ENCODE measurements around the gene MRPL4. TPM values are rescaled to one million over a fixed set of nuclear protein-coding genes. Genes with fewer than 3 reads are reported as not detected.
"Not testable (repeated sequence)": the region's sequence is repeated elsewhere in the genome, so short reads cannot be mapped to it uniquely, and the experiment has no call there.

The MRPL4 gene
- total RNA-seq, 1 donor from 2014 or later: 55.0 TPM

GRCh38 chr19:10279737-10280442, 27.9 kb downstream of the MRPL4 start:
- no peaks in the 10 kb centered on the region for H3K27me3 ChIP-seq
- TF ChIP-seq POLR2AphosphoS5 (IDR thresholded peaks at IDR 0.05; ENCODE audit: insufficient read depth in 1 of 2, low read depth in 1 of 2) (no peak), POLR2A (IDR thresholded peaks at IDR 0.05) (no peak), CTCF (IDR thresholded peaks at IDR 0.05) (no peak)
- no peak overlapping the region for H3K27ac ChIP-seq
- H3K4me1 ChIP-seq: no peaks in the 10 kb centered on the region
- no peak overlapping the region for H3K4me3 ChIP-seq
- no peaks in the 10 kb centered on the region for H3K9me3 ChIP-seq
- intact Hi-C loops (cut with DNase I): no loop called here
- DNase-seq (ENCODE audit: extremely low spot score in 2 of 2): no peak
- peaks cover 0 to 12% of the 10 kb centered on the region in 2 donors for H3K36me3 ChIP-seq

DNA sequence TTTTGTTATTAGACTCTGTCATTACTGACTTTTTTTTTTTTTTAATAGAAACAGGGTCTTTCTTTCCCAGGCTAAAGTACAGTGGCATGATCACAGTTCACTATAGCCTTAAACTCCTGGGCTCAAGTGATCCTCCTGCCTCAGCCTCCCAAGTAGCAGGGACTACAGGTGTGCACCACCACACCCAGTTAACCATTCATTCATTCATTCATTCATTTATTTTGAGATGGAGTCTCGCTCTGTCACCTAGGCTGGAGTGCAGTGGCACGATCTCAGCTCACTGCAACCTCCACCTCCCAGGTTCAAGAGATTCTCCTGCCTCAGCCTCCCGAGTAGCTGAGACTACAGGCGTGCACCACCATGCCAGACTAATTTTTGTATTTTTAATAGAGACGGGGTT, 30.0 kb downstream of the MRPL4 start:
- H3K4me3 ChIP-seq; H3K27me3 ChIP-seq; intact Hi-C loops (cut with DNase I); H3K9me3 ChIP-seq; H3K27ac ChIP-seq; DNase-seq (ENCODE audit: extremely low spot score in 2 of 2): not testable (repeated sequence)
- Histone ChIP-seq H3K36me3 (peaks cover 0 to 19% of the 10 kb centered on the region in 2 donors), H3K4me1 (peaks cover 15% of the 10 kb centered on the region)

DNA sequence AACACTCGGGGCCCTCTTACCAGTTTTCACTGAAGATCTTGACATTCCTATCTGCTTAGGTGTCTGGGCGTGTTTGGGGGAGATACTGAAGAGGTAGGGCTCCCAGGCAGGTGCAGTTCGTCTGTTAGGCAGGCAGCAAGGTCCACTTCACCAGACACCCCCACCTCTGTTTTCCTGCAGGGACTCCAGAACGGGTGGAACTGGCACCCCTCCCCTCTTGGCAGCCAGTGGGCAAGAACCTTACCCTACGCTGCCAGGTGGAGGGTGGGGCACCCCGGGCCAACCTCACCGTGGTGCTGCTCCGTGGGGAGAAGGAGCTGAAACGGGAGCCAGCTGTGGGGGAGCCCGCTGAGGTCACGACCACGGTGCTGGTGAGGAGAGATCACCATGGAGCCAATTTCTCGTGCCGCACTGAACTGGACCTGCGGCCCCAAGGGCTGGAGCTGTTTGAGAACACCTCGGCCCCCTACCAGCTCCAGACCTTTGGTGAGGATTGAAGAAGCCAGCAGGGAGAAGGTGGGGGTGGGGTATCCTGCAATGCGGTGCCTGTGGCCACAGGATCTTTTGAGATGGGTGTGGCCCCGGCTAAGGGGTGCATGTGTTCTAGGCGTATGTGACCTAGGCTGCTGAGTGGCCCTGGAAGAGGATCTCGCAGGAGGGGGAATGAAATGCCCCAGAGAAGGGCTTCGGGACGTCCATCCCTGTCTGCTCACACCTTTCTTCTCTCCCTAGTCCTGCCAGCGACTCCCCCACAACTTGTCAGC, 31.5 kb downstream of the MRPL4 start:
- Histone ChIP-seq H3K27me3 (no peaks in the 10 kb centered on the region), H3K27ac (no peak overlapping the region), H3K9me3 (no peaks in the 10 kb centered on the region), H3K4me1 (peaks cover 29% of the 10 kb centered on the region), H3K36me3 (peaks cover 0 to 19% of the 10 kb centered on the region in 2 donors), H3K4me3 (no peak overlapping the region)
- no peak for DNase-seq (ENCODE audit: extremely low spot score in 2 of 2)
- no peak for TF ChIP-seq POLR2A (IDR thresholded peaks at IDR 0.05)
- no peak for TF ChIP-seq CTCF (IDR thresholded peaks at IDR 0.05)
- TF ChIP-seq POLR2AphosphoS5 (IDR thresholded peaks at IDR 0.05; ENCODE audit: insufficient read depth in 1 of 2, low read depth in 1 of 2): no peak
- intact Hi-C loops (cut with DNase I): no loop called here

GRCh38 chr19:10284065-10284959, 32.3 kb downstream of the MRPL4 start:
- DNase-seq (ENCODE audit: extremely low spot score in 2 of 2): peak in 1 of 2 donors; percentile 91
- H3K27ac ChIP-seq: no peak overlapping the region
- peaks cover 37% of the 10 kb centered on the region for H3K4me1 ChIP-seq
- no peak overlapping the region for H3K4me3 ChIP-seq
- no peaks in the 10 kb centered on the region for H3K9me3 ChIP-seq
- no peak for TF ChIP-seq CTCF (IDR thresholded peaks at IDR 0.05)
- no peak for TF ChIP-seq POLR2AphosphoS5 (IDR thresholded peaks at IDR 0.05; ENCODE audit: insufficient read depth in 1 of 2, low read depth in 1 of 2)
- no peak for TF ChIP-seq POLR2A (IDR thresholded peaks at IDR 0.05)
- peaks cover 0 to 19% of the 10 kb centered on the region in 2 donors for H3K36me3 ChIP-seq
- intact Hi-C loops (cut with DNase I): no loop called here
- peaks cover 5% of the 10 kb centered on the region for H3K27me3 ChIP-seq

- H3K9me3 ChIP-seq: no peaks in the 10 kb centered on the region
- no peak overlapping the region for H3K27ac ChIP-seq
- TF ChIP-seq POLR2A (IDR thresholded peaks at IDR 0.05) (no peak), CTCF (IDR thresholded peaks at IDR 0.05) (no peak), POLR2AphosphoS5 (IDR thresholded peaks at IDR 0.05; ENCODE audit: insufficient read depth in 1 of 2, low read depth in 1 of 2) (no peak)
- peaks cover 6% of the 10 kb centered on the region for H3K27me3 ChIP-seq
- peaks cover 0 to 19% of the 10 kb centered on the region in 2 donors for H3K36me3 ChIP-seq
- intact Hi-C loops (cut with DNase I): no loop called here
- H3K4me3 ChIP-seq: no peak overlapping the region
- H3K4me1 ChIP-seq: peaks cover 43% of the 10 kb centered on the region
- DNase-seq (ENCODE audit: extremely low spot score in 2 of 2): no peak
These were observed 32.9 kb downstream of the MRPL4 start for GRCh38 chr19:10284960-10285278.
